Stomach (tissue), 4 donors: Measurements from ENCODE around the gene MAEL.

ENCODE experiments used
- CTCF ChIP-seq, 7 experiments: fragments of 450-650 bp in 4 of 7; fragments of 200-600 bp in 3 of 7; sonication (generic) in 3 of 7; IDR thresholded peaks; one replicate each; pipeline ENCODE4 v1.5.1; 2016 to 2019; ENCODE audit warnings: antibody characterized with exemption in 7 of 7, control low read depth in 2 of 7, mild to moderate bottlenecking in 1 of 7
- EP300 ChIP-seq: sonication (generic); formaldehyde crosslinking; IDR thresholded peaks from one replicate; pipeline ENCODE4 v1.6.1; 2017; ENCODE audit warnings: antibody characterized with exemption
- POLR2A ChIP-seq, 4 donors: fragments of 450-650 bp; IDR thresholded peaks; one replicate each; pipeline ENCODE4 v1.6.1; 2016; ENCODE audit warnings: antibody characterized with exemption in 4 of 4, control low read depth in 2 of 4, mild to moderate bottlenecking in 1 of 4, moderate library complexity in 1 of 4

GRCh38 chr1:167000546-167000945 lies 11.5 kb downstream of the MAEL start:
- no peak for TF ChIP-seq POLR2A (IDR thresholded peaks at IDR 0.05)
- TF ChIP-seq CTCF (IDR thresholded peaks at IDR 0.05), result no peak
- no peak for TF ChIP-seq EP300
